Activated CD4-positive, alpha-beta T cell treated with anti-CD3 and anti-CD28 coated beads for 36 hours (primary cell): Measurements from ENCODE around the gene NEDD4. TPM values are rescaled to one million over a fixed set of nuclear protein-coding genes. Genes with fewer than 3 reads are reported as not detected.
"Not testable (repeated sequence)": the region's sequence is repeated elsewhere in the genome, so short reads cannot be mapped to it uniquely, and the experiment has no call there.

Source experiments
- ATAC-seq: fragments of 200-7000 bp; cut with Tn5 transposase; one replicate; pipeline ENCODE4 v1.10.0; 2021; ENCODE audit warnings: mild to moderate bottlenecking, moderate library complexity
- CTCF ChIA-PET: fragments of 350-600 bp; sonication (Branson Sonifier 250); formaldehyde crosslinking; loops from one replicate; lab custom pipeline; 2021; ENCODE audit warnings: antibody characterized with exemption; lab: Charles Lee
- POLR2A ChIA-PET: fragments of 350-600 bp; sonication (Branson Sonifier 250); formaldehyde crosslinking; loops from one replicate; lab custom pipeline; 2021; ENCODE audit warnings: antibody characterized with exemption, inconsistent platforms; lab: Charles Lee
- DNase-seq: peaks from one replicate; pipeline ENCODE4 v3.0.0-alpha.2; 2020
- H3K27ac Mint-ChIP-seq: one replicate; pipeline ENCODE4 v1.8.0; 2021; ENCODE audit warnings: mixed read lengths
- H3K27me3 Mint-ChIP-seq: one replicate; pipeline ENCODE4 v1.8.0; 2021; ENCODE audit warnings: mixed read lengths
- H3K36me3 Mint-ChIP-seq: one replicate; pipeline ENCODE4 v1.8.0; 2021; ENCODE audit warnings: low read depth, mixed read lengths
- H3K4me1 Mint-ChIP-seq: one replicate; pipeline ENCODE4 v1.8.0; 2021; ENCODE audit warnings: mixed read lengths
- H3K4me3 Mint-ChIP-seq: one replicate; pipeline ENCODE4 v1.8.0; 2021; ENCODE audit warnings: mild to moderate bottlenecking, moderate library complexity, mixed read lengths
- H3K9me3 Mint-ChIP-seq: one replicate; pipeline ENCODE4 v1.8.0; 2021; ENCODE audit warnings: low read depth, mixed read lengths
- intact Hi-C, 2 experiments: fragments of 100-400 bp; cut with DNase I in 1 of 2; cut with micrococcal nuclease in 1 of 2; formaldehyde crosslinking; loops; one replicate each; pipeline versions ENCODE4 v1.14.2 to v1.15.1; 2022 to 2024; cut with DNase I, micrococcal nuclease
- total RNA-seq, 2 experiments: library from RNA; stranded (reverse); gene quantifications; one replicate each; pipeline ENCODE4 v1.2.3, GENCODE V29; 2021

NEDD4 gene
- total RNA-seq, 2 experiments from 2014 or later = 22.4 to 23.3 TPM

- Mint-ChIP-seq H3K27me3 (no peaks in the 10 kb centered on the region), H3K4me1 (peaks cover 7% of the 10 kb centered on the region), H3K27ac (no peak overlapping the region), H3K4me3 (no peak overlapping the region), H3K36me3 (peaks cover 3% of the 10 kb centered on the region), H3K9me3 (peaks cover 11% of the 10 kb centered on the region)
- ChIA-PET CTCF (no interaction called here), POLR2A (no interaction called here)
- ATAC-seq = no peak
- intact Hi-C loops = no loop called here
- no peak for DNase-seq
Observed at GRCh38 chr15:55891196-55891595, 102.2 kb downstream of the NEDD4 start.

GRCh38 chr15:55884223-55884622, 109.2 kb downstream of the NEDD4 start:
- CTCF ChIA-PET = no interaction called here
- DNase-seq (no peak), ATAC-seq (no peak)
- Mint-ChIP-seq H3K27ac (no peak overlapping the region), H3K36me3 (peaks cover 3% of the 10 kb centered on the region), H3K4me3 (no peak overlapping the region), H3K4me1 (no peaks in the 10 kb centered on the region), H3K9me3 (peaks cover 11% of the 10 kb centered on the region), H3K27me3 (no peaks in the 10 kb centered on the region)
- POLR2A ChIA-PET = no interaction called here
- intact Hi-C loops = no loop called here

GRCh38 chr15:55879181-55879580, 114.2 kb downstream of the NEDD4 start:
- CTCF ChIA-PET = no interaction called here
- H3K4me3 Mint-ChIP-seq = no peak overlapping the region
- no peaks in the 10 kb centered on the region for H3K36me3 Mint-ChIP-seq
- ATAC-seq (no peak), DNase-seq (no peak)
- no peak overlapping the region for H3K27ac Mint-ChIP-seq
- no peaks in the 10 kb centered on the region for H3K27me3 Mint-ChIP-seq
- no peaks in the 10 kb centered on the region for H3K9me3 Mint-ChIP-seq
- H3K4me1 Mint-ChIP-seq = no peaks in the 10 kb centered on the region
- intact Hi-C loops = no loop called here
- POLR2A ChIA-PET = no interaction called here

DNA sequence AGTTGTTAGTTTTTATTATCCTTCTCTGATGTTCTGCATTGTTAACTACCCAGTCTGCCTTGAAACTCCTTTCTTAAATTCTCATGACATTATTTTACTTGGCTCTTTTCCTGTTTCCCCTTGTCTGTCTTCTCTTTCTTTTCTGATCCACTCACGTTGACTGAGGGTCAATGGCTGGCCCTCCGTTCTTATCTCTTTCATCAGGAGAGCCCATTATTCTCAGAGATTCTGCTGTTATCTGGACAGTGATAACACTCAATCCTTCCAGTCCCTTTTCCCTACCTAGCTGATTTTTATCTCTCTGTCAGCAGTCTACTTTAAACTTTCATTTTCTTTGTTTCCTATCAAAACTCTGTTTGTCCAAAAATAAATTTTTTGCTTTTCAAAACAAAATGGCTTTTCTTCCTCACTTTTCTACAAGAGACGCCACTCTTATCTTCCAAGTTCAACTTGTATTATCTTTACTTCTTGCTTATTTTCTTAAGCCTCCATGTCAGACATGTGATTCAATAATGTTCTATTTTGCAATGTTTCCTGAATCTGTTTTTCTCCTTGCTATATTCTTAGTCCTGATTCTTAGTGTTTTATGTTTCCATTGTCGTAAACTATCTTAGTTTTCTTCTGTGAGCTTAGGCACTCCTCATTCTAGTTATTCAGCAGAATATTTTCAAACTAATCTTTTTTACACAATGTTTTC, 120.2 kb downstream of the NEDD4 start:
- Mint-ChIP-seq H3K27ac (no peak overlapping the region), H3K27me3 (no peaks in the 10 kb centered on the region), H3K36me3 (no peaks in the 10 kb centered on the region), H3K4me1 (peaks cover 2% of the 10 kb centered on the region), H3K9me3 (no peaks in the 10 kb centered on the region), H3K4me3 (no peak overlapping the region)
- intact Hi-C loops = no loop called here
- CTCF ChIA-PET = interaction anchor here (0.6 to 1.2 kb wide), 4 partner anchors 19 to 161 kb away, joined by 3 to 5 read pairs (median 3); no protein-coding TSS in a partner anchor
- POLR2A ChIA-PET = no interaction called here
- no peak for ATAC-seq
- DNase-seq = no peak

GRCh38 chr15:55872471-55872870, 120.9 kb downstream of the NEDD4 start:
- Mint-ChIP-seq H3K9me3 (no peaks in the 10 kb centered on the region), H3K27me3 (no peaks in the 10 kb centered on the region), H3K27ac (no peak overlapping the region), H3K4me1 (peaks cover 2% of the 10 kb centered on the region), H3K36me3 (no peaks in the 10 kb centered on the region), H3K4me3 (no peak overlapping the region)
- no peak for ATAC-seq
- intact Hi-C loops = no loop called here
- DNase-seq = no peak
- ChIA-PET POLR2A (no interaction called here), CTCF (interaction anchor here (0.6 to 0.7 kb wide), 2 partner anchors 66 to 161 kb away, joined by 3 to 5 read pairs; no protein-coding TSS in a partner anchor)

DNA sequence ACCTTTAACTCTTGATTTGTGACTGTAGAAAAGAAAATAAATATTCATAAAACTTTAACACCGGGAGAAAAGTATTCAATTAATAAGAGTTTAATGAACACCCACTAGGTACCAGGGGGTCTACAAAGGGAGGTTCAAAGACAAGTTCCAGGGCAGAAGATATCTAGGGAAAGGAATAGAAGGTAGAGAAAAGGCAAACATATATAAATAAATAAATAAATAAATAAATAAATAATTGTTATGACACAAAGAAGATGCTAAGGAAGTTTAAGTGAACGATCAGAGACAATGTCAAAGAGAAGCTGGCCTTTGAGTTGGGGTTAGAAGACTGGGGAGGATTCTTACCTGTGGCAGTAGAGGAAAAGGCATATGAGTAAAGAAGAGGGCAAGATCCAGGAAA, 123.8 kb downstream of the NEDD4 start:
- DNase-seq (no peak), ATAC-seq (no peak)
- intact Hi-C loops = loop anchor here in 1 of 2 experiments (1.0 kb wide), 1 partner anchor 18 kb away; no protein-coding TSS in a partner anchor
- Mint-ChIP-seq H3K4me3 (no peak overlapping the region), H3K9me3 (no peaks in the 10 kb centered on the region), H3K36me3 (no peaks in the 10 kb centered on the region), H3K27ac (no peak overlapping the region), H3K27me3 (no peaks in the 10 kb centered on the region), H3K4me1 (peaks cover 2% of the 10 kb centered on the region)
- ChIA-PET CTCF (no interaction called here), POLR2A (no interaction called here)

GRCh38 chr15:55868707-55869106, 124.7 kb downstream of the NEDD4 start:
- no peaks in the 10 kb centered on the region for H3K36me3 Mint-ChIP-seq
- no peaks in the 10 kb centered on the region for H3K9me3 Mint-ChIP-seq
- intact Hi-C loops = no loop called here
- no peak for DNase-seq
- H3K4me3 Mint-ChIP-seq = no peak overlapping the region
- CTCF ChIA-PET = no interaction called here
- POLR2A ChIA-PET = no interaction called here
- no peak overlapping the region for H3K27ac Mint-ChIP-seq
- no peak for ATAC-seq
- peaks cover 2% of the 10 kb centered on the region for H3K4me1 Mint-ChIP-seq
- H3K27me3 Mint-ChIP-seq = no peaks in the 10 kb centered on the region

DNA sequence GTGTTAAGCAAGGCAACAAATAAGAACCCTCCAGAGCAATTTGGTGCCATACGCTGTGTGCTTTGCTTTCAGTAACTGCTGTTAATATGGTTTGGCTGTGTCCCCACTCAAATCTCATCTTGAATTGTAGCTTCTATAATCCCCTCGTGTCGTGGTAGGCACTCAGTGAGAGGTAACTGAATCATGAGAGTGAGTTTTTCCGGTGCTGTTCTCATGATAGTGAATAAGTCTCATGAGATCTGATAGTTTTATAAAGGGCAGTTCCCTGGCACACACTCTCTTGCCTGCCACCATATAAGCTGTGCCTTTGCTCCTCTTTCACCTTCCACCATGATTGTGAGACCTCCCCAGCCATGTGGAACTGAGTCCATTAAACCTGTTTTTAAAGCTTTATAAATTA, 125.1 kb downstream of the NEDD4 start:
- H3K36me3 Mint-ChIP-seq, DNase-seq, H3K27ac Mint-ChIP-seq, intact Hi-C loops, POLR2A ChIA-PET, H3K4me3 Mint-ChIP-seq, H3K9me3 Mint-ChIP-seq, H3K4me1 Mint-ChIP-seq, H3K27me3 Mint-ChIP-seq, ATAC-seq: not testable (repeated sequence)
- CTCF ChIA-PET = interaction anchor here (1.0 kb wide), 1 partner anchor 104 kb away, joined by 3 read pairs; no protein-coding TSS in a partner anchor

GRCh38 chr15:55863911-55864310, 129.5 kb downstream of the NEDD4 start:
- ChIA-PET CTCF (no interaction called here), POLR2A (no interaction called here)
- no peak for DNase-seq
- intact Hi-C loops = no loop called here
- Mint-ChIP-seq H3K9me3 (no peaks in the 10 kb centered on the region), H3K36me3 (peaks cover 5% of the 10 kb centered on the region), H3K4me3 (no peak overlapping the region), H3K27me3 (no peaks in the 10 kb centered on the region), H3K4me1 (no peaks in the 10 kb centered on the region), H3K27ac (no peak overlapping the region)
- no peak for ATAC-seq

GRCh38 chr15:55861115-55861514, 132.3 kb downstream of the NEDD4 start:
- intact Hi-C loops = no loop called here
- Mint-ChIP-seq H3K27me3 (no peaks in the 10 kb centered on the region), H3K36me3 (peaks cover 12% of the 10 kb centered on the region), H3K4me1 (no peaks in the 10 kb centered on the region), H3K4me3 (no peak overlapping the region), H3K27ac (no peak overlapping the region), H3K9me3 (no peaks in the 10 kb centered on the region)
- DNase-seq = no peak
- ChIA-PET POLR2A (interaction anchor here (0.6 kb wide), 1 partner anchor 94 kb away, joined by 4 read pairs; no protein-coding TSS in a partner anchor), CTCF (interaction anchor here (0.7 to 0.9 kb wide), 2 partner anchors 14 to 34 kb away, joined by 3 to 4 read pairs; no protein-coding TSS in a partner anchor)
- no peak for ATAC-seq

GRCh38 chr15:55860468-55860867, 132.9 kb downstream of the NEDD4 start:
- Mint-ChIP-seq H3K27ac (no peak overlapping the region), H3K4me1 (no peaks in the 10 kb centered on the region), H3K9me3 (no peaks in the 10 kb centered on the region), H3K36me3 (peaks cover 12% of the 10 kb centered on the region), H3K4me3 (no peak overlapping the region), H3K27me3 (no peaks in the 10 kb centered on the region)
- POLR2A ChIA-PET = no interaction called here
- no peak for DNase-seq
- intact Hi-C loops = no loop called here
- CTCF ChIA-PET = no interaction called here
- ATAC-seq = no peak

GRCh38 chr15:55859681-55860080, 133.7 kb downstream of the NEDD4 start:
- CTCF ChIA-PET = interaction anchor here (1.0 kb wide), 1 partner anchor 216 kb away, joined by 3 read pairs; no protein-coding TSS in a partner anchor
- Mint-ChIP-seq H3K4me1 (no peaks in the 10 kb centered on the region), H3K27me3 (no peaks in the 10 kb centered on the region), H3K36me3 (peaks cover 12% of the 10 kb centered on the region), H3K4me3 (no peak overlapping the region), H3K27ac (no peak overlapping the region), H3K9me3 (no peaks in the 10 kb centered on the region)
- POLR2A ChIA-PET = interaction anchor here (0.5 kb wide), 1 partner anchor 76 kb away, joined by 3 read pairs; no protein-coding TSS in a partner anchor
- DNase-seq (no peak), ATAC-seq (no peak)
- intact Hi-C loops = no loop called here
